Measurements from ENCODE around the gene OGA.

OGA gene

GRCh38 chr10:101778781-101779543 lies 39.3 kb downstream of the OGA start:
- FAIRE-seq = no peak
- DNase-seq (ENCODE audit: insufficient read length, low spot score) = no peak

GRCh38 chr10:101778151-101778780 lies 40.0 kb downstream of the OGA start:
- no peak for FAIRE-seq
- TF ChIP-seq CTCF (IDR thresholded peaks at IDR 0.05; ENCODE audit: insufficient read depth, missing control alignments) = no peak
- no peak for DNase-seq (ENCODE audit: insufficient read length, low spot score)

More at GRCh38 chr10:101778781-101779543, 39.3 kb downstream of the OGA start:
- TF ChIP-seq CTCF (IDR thresholded peaks at IDR 0.05; ENCODE audit: insufficient read depth, missing control alignments) = no peak

- TF ChIP-seq CTCF (IDR thresholded peaks at IDR 0.05; ENCODE audit: insufficient read depth, missing control alignments) = no peak
- FAIRE-seq = no peak
These were observed 40.6 kb downstream of the OGA start for GRCh38 chr10:101777619-101778145.

GRCh38 chr10:101776161-101776817 lies 42.0 kb downstream of the OGA start:
- FAIRE-seq = no peak
- DNase-seq (ENCODE audit: insufficient read length, low spot score) = no peak
- TF ChIP-seq CTCF (IDR thresholded peaks at IDR 0.05; ENCODE audit: insufficient read depth, missing control alignments) = no peak

More at GRCh38 chr10:101777619-101778145, 40.6 kb downstream of the OGA start:
- DNase-seq (ENCODE audit: insufficient read length, low spot score) = no peak

GRCh38 chr10:101775273-101776160 lies 42.7 kb downstream of the OGA start, which contains the start of gene FGF8:
TSS of gene FGF8 (minus strand) at chr10:101776114. CDS start at chr10:101775900, 214 bp downstream.
- no peak for TF ChIP-seq CTCF (IDR thresholded peaks at IDR 0.05; ENCODE audit: insufficient read depth, missing control alignments)
- FAIRE-seq = no peak
- DNase-seq (ENCODE audit: insufficient read length, low spot score) = no peak

GRCh38 chr10:101774589-101775272 lies 43.5 kb downstream of the OGA start:
- DNase-seq (ENCODE audit: insufficient read length, low spot score) = no peak
- no peak for FAIRE-seq

More at GRCh38 chr10:101774589-101775272, 43.5 kb downstream of the OGA start:
- TF ChIP-seq CTCF (IDR thresholded peaks at IDR 0.05; ENCODE audit: insufficient read depth, missing control alignments) = no peak
